Neural cell (in vitro differentiated cells): ENCODE data around the gene QSOX2. TPM values are rescaled to one million over a fixed set of nuclear protein-coding genes. Genes with fewer than 3 reads are reported as not detected.

Experiments
- H2AFZ ChIP-seq: fragments of 200-600, 300-800 bp; sonication (generic), shearing (Covaris generic); 2 replicates; pipeline ENCODE4 v1.6.0; 2014; ENCODE audit warnings: low read depth, mild to moderate bottlenecking, antibody characterized with exemption, low read length, moderate library complexity
- H3F3A ChIP-seq: fragments of 200-600 bp; shearing (Covaris generic); 2 replicates; pipeline ENCODE4 v1.6.1; 2016; ENCODE audit warnings: mild to moderate bottlenecking, moderate library complexity, mixed read lengths, antibody characterized with exemption, low read length; ENCODE audit not compliant: insufficient read depth, poor library complexity, severe bottlenecking
- H3K27ac ChIP-seq: fragments of 200-600, 300-800 bp; sonication (generic), shearing (Covaris generic); 2 replicates; pipeline ENCODE4 v1.5.1; 2014; ENCODE audit warnings: mild to moderate bottlenecking, low read length, moderate library complexity
- H3K27me3 ChIP-seq: fragments of 300-800, 200-600 bp; sonication (generic), shearing (Covaris generic); 2 replicates; pipeline ENCODE4 v1.6.0; 2014; ENCODE audit warnings: mild to moderate bottlenecking, low read depth, low read length, moderate library complexity; ENCODE audit not compliant: insufficient read depth
- H3K36me3 ChIP-seq: fragments of 300-800, 200-600 bp; sonication (generic), shearing (Covaris generic); 2 replicates; pipeline ENCODE4 v1.5.1; 2014; ENCODE audit warnings: mild to moderate bottlenecking, antibody characterized with exemption, low read length, moderate library complexity; ENCODE audit not compliant: insufficient read depth
- H3K4me2 ChIP-seq: fragments of 300-800, 200-600 bp; sonication (generic), shearing (Covaris generic); 2 replicates; pipeline ENCODE4 v1.6.0; 2014; ENCODE audit warnings: mild to moderate bottlenecking, low read length
- H3K4me3 ChIP-seq: fragments of 300-800, 200-600 bp; sonication (generic), shearing (Covaris generic); 2 replicates; pipeline ENCODE4 v1.5.1; 2014; ENCODE audit warnings: mild to moderate bottlenecking, low read length, moderate library complexity
- H3K79me2 ChIP-seq: fragments of 200-600 bp; shearing (Covaris generic); replicated peaks from 2 replicates; pipeline ENCODE4 v1.6.0; 2014; ENCODE audit warnings: mild to moderate bottlenecking, low read length, moderate library complexity; ENCODE audit not compliant: insufficient read depth
- H3K9ac ChIP-seq: fragments of 300-800, 200-600 bp; sonication (generic), shearing (Covaris generic); 2 replicates; pipeline ENCODE4 v1.6.1; 2016; ENCODE audit warnings: mild to moderate bottlenecking, low read length, mixed read lengths
- H3K9me2 ChIP-seq: fragments of 200-600 bp; shearing (Covaris generic); 2 replicates; pipeline ENCODE4 v1.6.1; 2016; ENCODE audit warnings: mild to moderate bottlenecking, low read length, mixed read lengths; ENCODE audit not compliant: insufficient read depth
- H3K9me3 ChIP-seq: fragments of 200-600, 300-800 bp; sonication (generic), shearing (Covaris generic); 2 replicates; pipeline ENCODE4 v1.6.1; 2016; ENCODE audit warnings: mild to moderate bottlenecking, mixed run types, low read length, moderate library complexity, mixed read lengths
- H4K20me1 ChIP-seq: fragments of 200-600 bp; shearing (Covaris generic); 2 replicates; pipeline ENCODE4 v1.6.1; 2016; ENCODE audit warnings: mild to moderate bottlenecking, mixed run types; ENCODE audit not compliant: insufficient read depth
- EP300 ChIP-seq: fragments of 450-650 bp; conservative IDR thresholded peaks from 2 replicates; pipeline ENCODE4 v1.6.1; 2014; ENCODE audit warnings: antibody characterized with exemption, mild to moderate bottlenecking, moderate library complexity; ENCODE audit not compliant: poor library complexity, severe bottlenecking
- EZH2 ChIP-seq: fragments of 200-600, 300-800 bp; shearing (Covaris generic), sonication (generic); IDR thresholded peaks from 2 replicates; pipeline ENCODE4 v1.6.1; 2014; ENCODE audit warnings: antibody characterized with exemption, low read length, borderline replicate concordance, mild to moderate bottlenecking; ENCODE audit not compliant: insufficient read depth, poor library complexity, severe bottlenecking
- MXI1 ChIP-seq: fragments of 450-650 bp; conservative IDR thresholded peaks from 2 replicates; pipeline ENCODE4 v1.6.1; 2014; ENCODE audit warnings: antibody characterized with exemption, mild to moderate bottlenecking; ENCODE audit not compliant: poor library complexity, severe bottlenecking
- POLR2AphosphoS5 ChIP-seq: IDR thresholded peaks from 2 replicates; pipeline ENCODE4 v1.6.1; 2012
- RAD21 ChIP-seq: fragments of 450-650 bp; conservative IDR thresholded peaks from 2 replicates; pipeline ENCODE4 v1.6.1; 2014; ENCODE audit warnings: antibody characterized with exemption, mild to moderate bottlenecking, moderate library complexity
- SMC3 ChIP-seq: fragments of 450-650 bp; conservative IDR thresholded peaks from 2 replicates; pipeline ENCODE4 v1.6.1; 2014; ENCODE audit warnings: antibody characterized with exemption, mild to moderate bottlenecking, moderate library complexity; ENCODE audit not compliant: poor library complexity
- TAF1 ChIP-seq: IDR thresholded peaks from 2 replicates; pipeline ENCODE4 v1.6.1; 2012; ENCODE audit warnings: low read depth
- polyA plus RNA-seq: library from polyadenylated mRNA; depleted of rRNA; stranded (reverse); fragments of >200 nt; gene quantifications from 2 replicates; pipeline ENCODE4 v1.2.3, GENCODE V29; 2014
- TF ChIP-seq, protein P1 (sequence below): fragments of 450-650 bp; IDR thresholded peaks from 2 replicates; pipeline ENCODE4 v1.5.1; 2014; ENCODE audit warnings: antibody characterized with exemption, mild to moderate bottlenecking, moderate library complexity; ENCODE audit not compliant: poor library complexity, severe bottlenecking
- TF ChIP-seq, protein P2 (sequence below): IDR thresholded peaks from 2 replicates; pipeline ENCODE4 v1.6.1; 2012; ENCODE audit warnings: borderline replicate concordance

QSOX2 gene
- polyA plus RNA-seq, 1 donor from 2014 or later: 20.7 TPM

DNA sequence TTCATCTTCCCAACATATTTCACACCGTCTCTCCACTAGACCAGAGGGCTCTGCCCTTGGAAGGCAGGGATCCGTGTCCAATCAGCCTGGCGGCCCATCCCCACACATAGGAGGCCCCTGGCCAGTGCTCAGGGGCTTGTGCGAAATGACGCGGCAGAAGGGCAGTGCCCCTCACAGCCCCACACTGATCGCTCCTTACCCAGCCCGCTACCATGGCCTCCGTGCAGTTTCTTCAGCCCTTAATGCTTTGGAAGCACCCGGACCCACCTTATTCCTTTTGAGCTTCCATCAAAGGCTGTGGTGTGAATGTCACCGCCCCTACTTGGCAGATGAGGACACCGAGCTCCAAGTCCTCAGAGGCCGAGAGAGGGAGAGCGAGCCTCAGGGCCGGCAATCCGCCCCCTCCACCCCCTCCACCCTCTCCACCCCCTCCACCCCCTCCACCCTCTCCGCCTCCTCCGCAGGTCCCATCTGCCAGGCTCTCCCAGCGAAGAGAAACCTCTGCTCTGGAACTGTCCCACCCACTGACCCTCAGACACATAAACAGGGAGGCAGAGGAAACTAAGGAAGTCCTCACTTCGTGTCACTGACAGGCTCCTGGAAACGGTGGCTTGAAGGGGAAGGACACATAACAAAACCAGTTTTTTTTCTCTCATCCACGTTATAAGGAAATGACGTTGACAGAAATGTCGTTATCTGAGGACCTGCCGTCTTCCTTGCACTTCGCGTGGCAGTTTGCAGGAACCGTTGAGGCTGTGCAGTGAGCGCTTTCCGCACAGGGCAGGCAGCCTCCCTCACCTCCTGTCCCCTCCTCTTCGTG, 13.9 kb downstream of the QSOX2 start:
- TF ChIP-seq, protein P1, sequence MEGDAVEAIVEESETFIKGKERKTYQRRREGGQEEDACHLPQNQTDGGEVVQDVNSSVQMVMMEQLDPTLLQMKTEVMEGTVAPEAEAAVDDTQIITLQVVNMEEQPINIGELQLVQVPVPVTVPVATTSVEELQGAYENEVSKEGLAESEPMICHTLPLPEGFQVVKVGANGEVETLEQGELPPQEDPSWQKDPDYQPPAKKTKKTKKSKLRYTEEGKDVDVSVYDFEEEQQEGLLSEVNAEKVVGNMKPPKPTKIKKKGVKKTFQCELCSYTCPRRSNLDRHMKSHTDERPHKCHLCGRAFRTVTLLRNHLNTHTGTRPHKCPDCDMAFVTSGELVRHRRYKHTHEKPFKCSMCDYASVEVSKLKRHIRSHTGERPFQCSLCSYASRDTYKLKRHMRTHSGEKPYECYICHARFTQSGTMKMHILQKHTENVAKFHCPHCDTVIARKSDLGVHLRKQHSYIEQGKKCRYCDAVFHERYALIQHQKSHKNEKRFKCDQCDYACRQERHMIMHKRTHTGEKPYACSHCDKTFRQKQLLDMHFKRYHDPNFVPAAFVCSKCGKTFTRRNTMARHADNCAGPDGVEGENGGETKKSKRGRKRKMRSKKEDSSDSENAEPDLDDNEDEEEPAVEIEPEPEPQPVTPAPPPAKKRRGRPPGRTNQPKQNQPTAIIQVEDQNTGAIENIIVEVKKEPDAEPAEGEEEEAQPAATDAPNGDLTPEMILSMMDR: no peak
- TF ChIP-seq, protein P2, sequence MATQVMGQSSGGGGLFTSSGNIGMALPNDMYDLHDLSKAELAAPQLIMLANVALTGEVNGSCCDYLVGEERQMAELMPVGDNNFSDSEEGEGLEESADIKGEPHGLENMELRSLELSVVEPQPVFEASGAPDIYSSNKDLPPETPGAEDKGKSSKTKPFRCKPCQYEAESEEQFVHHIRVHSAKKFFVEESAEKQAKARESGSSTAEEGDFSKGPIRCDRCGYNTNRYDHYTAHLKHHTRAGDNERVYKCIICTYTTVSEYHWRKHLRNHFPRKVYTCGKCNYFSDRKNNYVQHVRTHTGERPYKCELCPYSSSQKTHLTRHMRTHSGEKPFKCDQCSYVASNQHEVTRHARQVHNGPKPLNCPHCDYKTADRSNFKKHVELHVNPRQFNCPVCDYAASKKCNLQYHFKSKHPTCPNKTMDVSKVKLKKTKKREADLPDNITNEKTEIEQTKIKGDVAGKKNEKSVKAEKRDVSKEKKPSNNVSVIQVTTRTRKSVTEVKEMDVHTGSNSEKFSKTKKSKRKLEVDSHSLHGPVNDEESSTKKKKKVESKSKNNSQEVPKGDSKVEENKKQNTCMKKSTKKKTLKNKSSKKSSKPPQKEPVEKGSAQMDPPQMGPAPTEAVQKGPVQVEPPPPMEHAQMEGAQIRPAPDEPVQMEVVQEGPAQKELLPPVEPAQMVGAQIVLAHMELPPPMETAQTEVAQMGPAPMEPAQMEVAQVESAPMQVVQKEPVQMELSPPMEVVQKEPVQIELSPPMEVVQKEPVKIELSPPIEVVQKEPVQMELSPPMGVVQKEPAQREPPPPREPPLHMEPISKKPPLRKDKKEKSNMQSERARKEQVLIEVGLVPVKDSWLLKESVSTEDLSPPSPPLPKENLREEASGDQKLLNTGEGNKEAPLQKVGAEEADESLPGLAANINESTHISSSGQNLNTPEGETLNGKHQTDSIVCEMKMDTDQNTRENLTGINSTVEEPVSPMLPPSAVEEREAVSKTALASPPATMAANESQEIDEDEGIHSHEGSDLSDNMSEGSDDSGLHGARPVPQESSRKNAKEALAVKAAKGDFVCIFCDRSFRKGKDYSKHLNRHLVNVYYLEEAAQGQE: no peak
- no peak for TF ChIP-seq EZH2
- no peak for TF ChIP-seq MXI1
- no peak for TF ChIP-seq POLR2AphosphoS5
- no peak for TF ChIP-seq TAF1
- TF ChIP-seq RAD21: no peak
- TF ChIP-seq SMC3: no peak
- TF ChIP-seq EP300: no peak
- Histone ChIP-seq H3K79me2 (no peaks in the 10 kb centered on the region), H3K27me3 (no peaks in the 10 kb centered on the region), H3K9ac (no peak overlapping the region), H3K27ac (no peak overlapping the region), H3F3A (no peaks in the 10 kb centered on the region), H3K4me2 (no peak overlapping the region), H3K9me2 (no peaks in the 10 kb centered on the region), H3K4me3 (no peak overlapping the region), H4K20me1 (no peaks in the 10 kb centered on the region), H3K9me3 (no peaks in the 10 kb centered on the region), H3K36me3 (no peaks in the 10 kb centered on the region), H2AFZ (no peak overlapping the region)

GRCh38 chr9:136230773-136231172, 14.8 kb downstream of the QSOX2 start:
- no peak for TF ChIP-seq SMC3
- no peak for TF ChIP-seq POLR2AphosphoS5
- TF ChIP-seq, protein P1: no peak
- no peak for TF ChIP-seq MXI1
- no peaks in the 10 kb centered on the region for H3K9me2 ChIP-seq
- H4K20me1 ChIP-seq: no peaks in the 10 kb centered on the region
- H2AFZ ChIP-seq: no peak overlapping the region
- no peak overlapping the region for H3K9ac ChIP-seq
- no peaks in the 10 kb centered on the region for H3K9me3 ChIP-seq
- no peaks in the 10 kb centered on the region for H3F3A ChIP-seq
- no peaks in the 10 kb centered on the region for H3K27me3 ChIP-seq
- H3K36me3 ChIP-seq: no peaks in the 10 kb centered on the region
- H3K4me2 ChIP-seq: no peak overlapping the region
- H3K79me2 ChIP-seq: no peaks in the 10 kb centered on the region
- H3K4me3 ChIP-seq: no peak overlapping the region
- no peak overlapping the region for H3K27ac ChIP-seq
